Testis (tissue), 3 donors: ENCODE results near the gene EXOSC5. TPM values are rescaled to one million over a fixed set of nuclear protein-coding genes. Genes with fewer than 3 reads are reported as not detected.

Experiments
- DNase-seq: peaks from one replicate; pipeline ENCODE4 v3.0.0-alpha.2; 2019
- H3K27ac ChIP-seq, 2 donors: fragments of 200-600 bp; sonication (generic); one replicate each; pipeline ENCODE4 v1.5.1; 2019
- H3K27me3 ChIP-seq: fragments of 200-600 bp; sonication (generic); one replicate; pipeline ENCODE4 v1.5.1; 2019
- H3K36me3 ChIP-seq: fragments of 200-600 bp; sonication (generic); one replicate; pipeline ENCODE4 v1.5.1; 2017; ENCODE audit warnings: low read depth; ENCODE audit errors: missing control alignments
- H3K4me1 ChIP-seq: fragments of 200-600 bp; sonication (generic); one replicate; pipeline ENCODE4 v1.5.1; 2019
- H3K4me3 ChIP-seq, 2 donors: fragments of 200-600 bp; sonication (generic); one replicate each; pipeline ENCODE4 v1.5.1; 2017 to 2019
- H3K9me3 ChIP-seq: fragments of 200-600 bp; sonication (generic); one replicate; pipeline ENCODE4 v1.5.1; 2017
- CTCF ChIP-seq, 3 experiments: fragments of 450-650 bp in 2 of 3; fragments of 200-600 bp in 1 of 3; sonication (generic) in 1 of 3; IDR thresholded peaks; one replicate each; pipeline ENCODE4 v1.5.1; 2016 to 2019; ENCODE audit warnings: antibody characterized with exemption in 3 of 3, mild to moderate bottlenecking in 2 of 3, moderate library complexity in 1 of 3
- POLR2A ChIP-seq: fragments of 450-650 bp; IDR thresholded peaks from one replicate; pipeline ENCODE4 v1.6.1; 2017; ENCODE audit warnings: antibody characterized with exemption, mild to moderate bottlenecking, moderate library complexity
- WGBS, 2 donors: methylation state at CpG; one replicate each; pipeline ENCODE4 v1.1.5; 2018; 5-methylcytosine and 5-hydroxymethylcytosine counted together
- intact Hi-C: fragments of 100-400 bp; cut with DNase I; formaldehyde crosslinking; loops from one replicate; pipeline ENCODE4 v1.15.1; 2023; ENCODE audit warnings: low total_unique reads
- polyA plus RNA-seq: library from polyadenylated mRNA; stranded (reverse); fragments of 350-450 nt; fragmentation: Illumina TruSeq; extraction: RNeasy Lipid Tissue Mini Kit (QIAGEN cat#74804); gene quantifications from one replicate; pipeline ENCODE4 v1.2.3, GENCODE V29; 2014; ENCODE audit warnings: low read depth, low replicate concordance; ENCODE audit not compliant: insufficient read depth
- total RNA-seq, 2 donors: library from RNA; depleted of rRNA; stranded (reverse); fragments of >200 nt; gene quantifications; one replicate each; pipeline ENCODE4 v1.2.3, GENCODE V29; 2016

The EXOSC5 gene
- total and polyA plus RNA-seq, 3 donors from 2014 or later = 19.1 to 28.0 (median 23.8) TPM

DNA sequence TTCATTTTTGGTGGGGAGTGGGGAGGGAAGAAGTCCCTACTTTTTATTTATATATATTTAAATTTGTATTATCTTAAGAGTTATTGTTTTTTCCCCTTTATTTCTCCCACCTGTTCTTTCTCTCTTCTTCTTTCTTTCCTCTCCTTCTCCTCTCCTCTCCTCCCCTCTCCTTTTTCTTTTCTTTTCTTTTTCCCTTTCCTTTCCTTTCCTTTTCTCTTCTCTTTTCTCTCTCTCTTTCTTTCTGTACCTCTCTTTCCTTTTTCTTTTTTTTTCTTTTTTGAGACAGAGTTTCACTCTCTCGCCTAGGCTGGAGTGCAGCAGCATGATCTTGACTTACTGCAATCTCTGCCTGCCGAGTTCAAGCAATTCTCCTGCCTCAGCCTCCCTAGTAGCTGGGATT lies 2.4 kb upstream of the EXOSC5 start:
- Histone ChIP-seq H3K4me3 (no peak overlapping the region), H3K27me3 (no peaks in the 10 kb centered on the region), H3K36me3 (no peaks in the 10 kb centered on the region), H3K4me1 (peaks cover 17% of the 10 kb centered on the region), H3K9me3 (no peaks in the 10 kb centered on the region), H3K27ac (no peak overlapping the region)
- TF ChIP-seq CTCF (IDR thresholded peaks at IDR 0.05) (no peak), POLR2A (no peak)
- intact Hi-C loops = no loop called here
- 92 to 98% methylated on average over 2 of the region's 2 CpGs for WGBS, 2 donors
- no peak for DNase-seq

GRCh38 chr19:41399091-41399490 lies 1.9 kb upstream of the EXOSC5 start:
- H3K9me3 ChIP-seq = no peaks in the 10 kb centered on the region
- 51 to 69% methylated on average over 3 of the region's 3 CpGs for WGBS, 2 donors
- H3K27me3 ChIP-seq = no peaks in the 10 kb centered on the region
- no peak overlapping the region for H3K4me3 ChIP-seq
- no peaks in the 10 kb centered on the region for H3K36me3 ChIP-seq
- DNase-seq = no peak
- no peak for TF ChIP-seq CTCF (IDR thresholded peaks at IDR 0.05)
- TF ChIP-seq POLR2A = no peak
- H3K4me1 ChIP-seq = peaks cover 17% of the 10 kb centered on the region
- intact Hi-C loops = no loop called here
- no peak overlapping the region for H3K27ac ChIP-seq

- WGBS, 2 donors = 15 to 23% methylated on average over 3 of the region's 3 CpGs
- intact Hi-C loops = no loop called here
These were observed 1.4 kb upstream of the EXOSC5 start for GRCh38 chr19:41398598-41398997.

GRCh38 chr19:41398050-41398418 lies 875 bp upstream of the EXOSC5 start:
- intact Hi-C loops = no loop called here
- Histone ChIP-seq H3K4me3 (peak overlapping the region; percentile 93 to 98), H3K27ac (peak overlapping the region; percentile 80 to 92), H3K4me1 (peaks cover 17% of the 10 kb centered on the region), H3K36me3 (no peaks in the 10 kb centered on the region), H3K27me3 (no peaks in the 10 kb centered on the region), H3K9me3 (no peaks in the 10 kb centered on the region)
- no peak for DNase-seq
- TF ChIP-seq POLR2A (no peak), CTCF (IDR thresholded peaks at IDR 0.05) (no peak)
- 0 to 1% methylated on average over 5 of the region's 5 CpGs for WGBS, 2 donors

More at GRCh38 chr19:41398598-41398997, 1.4 kb upstream of the EXOSC5 start:
- no peaks in the 10 kb centered on the region for H3K27me3 ChIP-seq
- peak overlapping the region; percentile 93 to 98 for H3K4me3 ChIP-seq
- peaks cover 17% of the 10 kb centered on the region for H3K4me1 ChIP-seq
- no peak for TF ChIP-seq CTCF (IDR thresholded peaks at IDR 0.05)
- TF ChIP-seq POLR2A = no peak
- no peaks in the 10 kb centered on the region for H3K9me3 ChIP-seq
- DNase-seq = no peak
- H3K27ac ChIP-seq = peak overlapping the region in 1 of 2 donors; percentile 80
- no peaks in the 10 kb centered on the region for H3K36me3 ChIP-seq

DNA sequence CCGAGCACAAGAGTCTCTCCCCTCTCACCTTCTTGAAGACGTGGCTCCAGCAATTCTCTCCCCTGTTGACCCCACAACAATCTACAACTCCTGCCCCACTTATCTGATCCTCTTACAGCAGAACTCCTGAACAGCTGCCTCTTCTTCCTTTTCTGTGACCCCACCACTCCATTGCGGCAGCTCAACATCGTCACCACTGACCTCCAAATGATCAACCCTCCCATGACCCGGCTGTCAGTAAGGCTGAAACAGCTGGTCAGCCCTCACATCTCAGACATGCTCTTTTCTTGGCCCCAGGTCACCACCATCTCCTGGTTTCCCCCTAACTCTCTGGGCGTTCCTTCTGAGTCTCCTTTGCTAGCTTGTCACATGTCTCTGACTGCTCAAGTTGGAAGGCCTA lies 1.8 kb downstream of the EXOSC5 start:
- intact Hi-C loops = no loop called here

More for the DNA sequence above, 1.8 kb downstream of the EXOSC5 start:
- Histone ChIP-seq H3K4me1 (peaks cover 17% of the 10 kb centered on the region), H3K9me3 (no peaks in the 10 kb centered on the region), H3K27ac (no peak overlapping the region), H3K36me3 (no peaks in the 10 kb centered on the region), H3K4me3 (no peak overlapping the region), H3K27me3 (no peaks in the 10 kb centered on the region)
- TF ChIP-seq POLR2A (no peak), CTCF (IDR thresholded peaks at IDR 0.05) (no peak)
- WGBS, 2 donors = 75 to 80% methylated on average over 6 of the region's 6 CpGs
- DNase-seq = no peak
